Measurements from ENCODE around the gene ADGRV1. TPM values are rescaled to one million over a fixed set of nuclear protein-coding genes. Genes with fewer than 3 reads are reported as not detected.
"Not testable (repeated sequence)": the region's sequence is repeated elsewhere in the genome, so short reads cannot be mapped to it uniquely, and the experiment has no call there.

Gene ADGRV1
- total RNA-seq, 1 donor: 0.43 TPM

DNA sequence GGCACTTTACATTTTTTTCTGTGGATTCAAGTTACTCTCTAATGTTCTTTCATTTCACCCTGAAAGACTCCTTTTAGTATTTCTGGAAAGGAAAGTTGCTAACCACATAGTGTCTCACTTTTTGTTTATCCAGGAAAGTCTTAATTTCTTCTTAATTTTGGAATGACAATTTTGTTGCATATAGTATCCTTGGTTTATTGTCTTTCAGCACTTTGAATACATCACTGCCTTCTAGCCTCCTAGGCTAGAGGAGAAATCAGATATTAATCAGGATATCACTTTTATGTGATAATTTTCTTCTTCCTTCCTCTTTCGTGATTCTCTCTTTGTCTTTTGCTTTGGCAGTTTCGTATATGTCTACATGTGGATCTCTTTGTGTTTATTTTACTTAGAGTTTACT lies 11.4 kb downstream of the ADGRV1 start:
- no peak overlapping the region for H3K4me3 ChIP-seq (ENCODE audit: low read depth, low read length)
- no peak for DNase-seq (ENCODE audit: low read depth)
- TF ChIP-seq, protein P1, sequence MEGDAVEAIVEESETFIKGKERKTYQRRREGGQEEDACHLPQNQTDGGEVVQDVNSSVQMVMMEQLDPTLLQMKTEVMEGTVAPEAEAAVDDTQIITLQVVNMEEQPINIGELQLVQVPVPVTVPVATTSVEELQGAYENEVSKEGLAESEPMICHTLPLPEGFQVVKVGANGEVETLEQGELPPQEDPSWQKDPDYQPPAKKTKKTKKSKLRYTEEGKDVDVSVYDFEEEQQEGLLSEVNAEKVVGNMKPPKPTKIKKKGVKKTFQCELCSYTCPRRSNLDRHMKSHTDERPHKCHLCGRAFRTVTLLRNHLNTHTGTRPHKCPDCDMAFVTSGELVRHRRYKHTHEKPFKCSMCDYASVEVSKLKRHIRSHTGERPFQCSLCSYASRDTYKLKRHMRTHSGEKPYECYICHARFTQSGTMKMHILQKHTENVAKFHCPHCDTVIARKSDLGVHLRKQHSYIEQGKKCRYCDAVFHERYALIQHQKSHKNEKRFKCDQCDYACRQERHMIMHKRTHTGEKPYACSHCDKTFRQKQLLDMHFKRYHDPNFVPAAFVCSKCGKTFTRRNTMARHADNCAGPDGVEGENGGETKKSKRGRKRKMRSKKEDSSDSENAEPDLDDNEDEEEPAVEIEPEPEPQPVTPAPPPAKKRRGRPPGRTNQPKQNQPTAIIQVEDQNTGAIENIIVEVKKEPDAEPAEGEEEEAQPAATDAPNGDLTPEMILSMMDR (IDR thresholded peaks at IDR 0.05; ENCODE audit: insufficient read depth, low read depth, low read length): no peak

DNA sequence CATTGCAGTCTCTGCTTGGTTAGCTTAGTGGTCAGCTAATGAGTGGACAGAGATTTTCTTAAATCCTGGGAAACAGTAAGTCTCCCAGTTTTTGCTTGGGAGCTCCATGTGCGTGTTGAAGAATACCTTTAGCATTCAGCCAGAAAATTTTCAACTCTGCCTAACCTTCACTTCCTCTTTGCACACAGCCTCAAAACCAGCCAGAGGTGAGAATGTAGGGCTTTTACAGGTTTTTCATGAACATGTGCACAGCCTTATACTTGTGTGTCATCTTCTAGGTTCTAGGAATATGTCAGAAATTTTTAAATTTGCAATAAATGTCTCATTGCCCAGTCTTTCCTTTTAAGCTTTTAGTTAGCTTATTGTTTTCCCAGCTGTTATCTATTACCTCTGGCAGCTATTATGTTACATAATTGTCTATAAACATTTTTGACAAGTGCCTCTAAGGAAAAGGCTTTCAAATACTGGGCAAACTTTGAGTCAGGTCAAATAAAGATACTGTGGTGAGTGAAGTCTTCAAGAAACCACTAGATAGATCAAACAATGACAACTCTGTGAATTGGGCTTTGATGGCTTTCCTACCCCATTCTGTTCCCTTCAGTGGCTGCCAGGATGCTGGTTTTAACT lies 12.7 kb downstream of the ADGRV1 start:
- TF ChIP-seq, protein P1 (IDR thresholded peaks at IDR 0.05; ENCODE audit: insufficient read depth, low read depth, low read length): no peak
- H3K4me3 ChIP-seq (ENCODE audit: low read depth, low read length): no peak overlapping the region
- DNase-seq (ENCODE audit: low read depth): no peak

DNA sequence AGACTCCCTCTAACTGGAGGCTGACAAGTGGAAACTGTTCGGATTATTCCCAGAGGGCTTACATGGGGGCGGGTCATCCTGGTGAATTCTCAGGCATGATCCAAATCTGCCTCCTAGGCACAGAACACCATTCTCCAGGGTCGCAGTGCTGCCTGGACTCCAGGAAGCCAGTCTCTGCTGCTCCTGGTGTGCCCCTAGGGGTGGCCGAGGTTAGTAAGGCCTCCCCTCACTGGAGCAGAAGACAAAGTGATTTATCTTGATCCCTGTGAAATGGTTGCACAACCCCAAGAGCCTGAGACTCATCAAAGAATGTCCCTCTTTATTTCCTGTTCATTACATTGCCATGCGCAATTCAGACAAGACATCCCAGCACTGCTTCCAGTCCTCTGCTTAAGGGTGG lies 17.1 kb downstream of the ADGRV1 start:
- TF ChIP-seq, protein P1 (IDR thresholded peaks at IDR 0.05; ENCODE audit: insufficient read depth, low read depth, low read length): no peak
- no peak overlapping the region for H3K4me3 ChIP-seq (ENCODE audit: low read depth, low read length)
- no peak for DNase-seq (ENCODE audit: low read depth)

DNA sequence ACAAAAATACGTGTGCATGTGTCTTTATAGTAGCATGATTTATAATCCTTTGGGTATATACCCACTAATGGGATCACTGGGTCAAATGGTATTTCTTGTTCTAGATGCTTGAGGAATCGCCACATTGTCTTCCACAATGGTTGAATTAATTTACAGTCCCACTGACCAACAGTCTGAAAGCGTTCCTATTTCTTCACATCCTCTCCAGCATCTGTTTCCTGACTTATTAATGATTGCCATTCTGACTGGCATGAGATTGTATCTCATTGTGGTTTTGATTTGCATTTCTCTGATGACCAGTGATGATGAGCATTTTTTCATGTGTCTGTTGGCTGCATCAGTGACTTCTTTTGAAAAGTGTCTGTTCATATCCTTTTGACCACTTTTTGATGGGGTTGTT lies 18.0 kb downstream of the ADGRV1 start:
- H3K4me3 ChIP-seq (ENCODE audit: low read depth, low read length); DNase-seq (ENCODE audit: low read depth): not testable (repeated sequence)

DNA sequence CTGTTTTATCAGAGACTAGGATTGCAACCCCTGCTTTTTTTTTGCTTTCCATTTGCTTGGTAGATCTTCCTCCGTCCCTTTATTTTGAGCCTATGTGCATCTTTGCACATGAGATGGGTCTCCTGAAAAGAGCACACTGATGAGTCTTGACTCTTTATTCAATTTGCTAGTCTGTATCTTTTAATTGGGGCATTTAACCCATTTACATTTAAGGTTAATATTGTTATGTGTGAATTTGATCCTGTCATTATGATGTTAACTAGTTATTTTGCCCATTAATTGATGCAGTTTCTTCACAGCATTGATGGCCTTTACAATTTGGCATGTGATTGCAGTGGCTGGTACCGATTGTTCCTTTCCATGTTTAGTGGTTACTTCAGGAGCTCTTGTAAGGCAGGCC lies 21.3 kb downstream of the ADGRV1 start:
- DNase-seq (ENCODE audit: low read depth); H3K4me3 ChIP-seq (ENCODE audit: low read depth, low read length): not testable (repeated sequence)

GRCh38 chr5:90581956-90582355 lies 23.4 kb downstream of the ADGRV1 start:
- no peak for DNase-seq (ENCODE audit: low read depth)
- TF ChIP-seq, protein P1 (IDR thresholded peaks at IDR 0.05; ENCODE audit: insufficient read depth, low read depth, low read length): no peak
- H3K4me3 ChIP-seq (ENCODE audit: low read depth, low read length): no peak overlapping the region

GRCh38 chr5:90585337-90585986 lies 26.9 kb downstream of the ADGRV1 start:
- no peak overlapping the region for H3K4me3 ChIP-seq (ENCODE audit: low read depth, low read length)
- DNase-seq (ENCODE audit: low read depth): no peak
- TF ChIP-seq, protein P1 (IDR thresholded peaks at IDR 0.05; ENCODE audit: insufficient read depth, low read depth, low read length): no peak

DNA sequence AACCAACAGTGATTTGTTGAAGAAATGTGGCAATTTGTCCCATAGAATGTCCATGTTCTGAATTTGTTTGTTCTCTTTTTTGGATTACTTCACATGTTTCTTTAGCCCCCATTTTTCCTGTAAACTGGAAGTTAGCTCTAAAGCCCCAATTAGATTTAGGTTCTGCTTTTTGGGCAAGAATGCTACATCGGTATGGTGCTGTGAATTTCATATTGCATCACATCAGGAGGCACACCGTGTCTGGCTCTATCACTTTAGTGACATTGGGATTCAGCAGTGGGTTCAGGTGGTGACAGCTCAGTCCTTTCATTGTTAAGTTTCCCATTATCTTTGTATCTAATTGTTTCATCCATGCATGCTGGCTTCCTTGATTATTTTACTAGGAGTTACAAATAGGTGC lies 27.9 kb downstream of the ADGRV1 start:
- DNase-seq (ENCODE audit: low read depth): no peak
- no peak overlapping the region for H3K4me3 ChIP-seq (ENCODE audit: low read depth, low read length)
- TF ChIP-seq, protein P1 (IDR thresholded peaks at IDR 0.05; ENCODE audit: insufficient read depth, low read depth, low read length): no peak

Data from fibroblast of villous mesenchyme (primary cell).